ENCODE results near the gene RNASEH2B. TPM values are rescaled to one million over a fixed set of nuclear protein-coding genes. Genes with fewer than 3 reads are reported as not detected.

Gene RNASEH2B
- total RNA-seq, 1 experiment from 2014 or later = 88.3 TPM

GRCh38 chr13:50991579-50992521 is 82.3 kb downstream of the RNASEH2B start:
- no peak for DNase-seq (ENCODE audit: extremely low read depth, low read depth)

GRCh38 chr13:50993371-50993770 is 83.8 kb downstream of the RNASEH2B start:
- DNase-seq (ENCODE audit: extremely low read depth, low read depth) = no peak

GRCh38 chr13:50993934-50994333 is 84.3 kb downstream of the RNASEH2B start:
- no peak for DNase-seq (ENCODE audit: extremely low read depth, low read depth)

- no peak for DNase-seq (ENCODE audit: extremely low read depth, low read depth)
These were observed 85.1 kb downstream of the RNASEH2B start for GRCh38 chr13:50994651-50995050.

- DNase-seq (ENCODE audit: extremely low read depth, low read depth) = no peak
These were observed 86.3 kb downstream of the RNASEH2B start for GRCh38 chr13:50995854-50996253.

GRCh38 chr13:50998326-50998725 is 88.7 kb downstream of the RNASEH2B start:
- no peak for DNase-seq (ENCODE audit: extremely low read depth, low read depth)

GRCh38 chr13:50999641-51000040 is 90.0 kb downstream of the RNASEH2B start:
- DNase-seq (ENCODE audit: extremely low read depth, low read depth) = no peak

- no peak for DNase-seq (ENCODE audit: extremely low read depth, low read depth)
These were observed 90.5 kb downstream of the RNASEH2B start for GRCh38 chr13:51000061-51000460.

GRCh38 chr13:51000571-51001260 is 91.1 kb downstream of the RNASEH2B start:
- no peak for DNase-seq (ENCODE audit: extremely low read depth, low read depth)

- no peak for DNase-seq (ENCODE audit: extremely low read depth, low read depth)
These were observed 91.7 kb downstream of the RNASEH2B start for GRCh38 chr13:51001335-51001734.

- no peak for DNase-seq (ENCODE audit: extremely low read depth, low read depth)
These were observed 93.1 kb downstream of the RNASEH2B start for GRCh38 chr13:51002736-51003135.

- no peak for DNase-seq (ENCODE audit: extremely low read depth, low read depth)
These were observed 94.1 kb downstream of the RNASEH2B start for GRCh38 chr13:51003642-51004041.

- DNase-seq (ENCODE audit: extremely low read depth, low read depth) = no peak
These were observed 94.7 kb downstream of the RNASEH2B start for GRCh38 chr13:51004111-51004865.

- DNase-seq (ENCODE audit: extremely low read depth, low read depth) = no peak
These were observed 95.4 kb downstream of the RNASEH2B start for GRCh38 chr13:51004918-51005460.

GRCh38 chr13:51005566-51005965 is 96.0 kb downstream of the RNASEH2B start:
- no peak for DNase-seq (ENCODE audit: extremely low read depth, low read depth)

Other genes with a start within 250 kb of the RNASEH2B start
- gene DLEU7, start 66.1 kb upstream of the RNASEH2B start, total RNA-seq (2014; rRNA removed; shearing (Covaris generic)) = not detected in 2 replicates
- 0.12 and 0.49 TPM in 2 replicates for gene C13orf42, start 201.5 kb downstream of the RNASEH2B start, total RNA-seq (2014; rRNA removed; shearing (Covaris generic))